MM.1S (cell line): ENCODE results near the gene RGPD6.
"Not testable (repeated sequence)": the region's sequence is repeated elsewhere in the genome, so short reads cannot be mapped to it uniquely, and the experiment has no call there.

Source experiments
- CTCF ChIP-seq: fragments of 300-600 bp; sonication (generic); IDR thresholded peaks from 2 replicates; pipeline ENCODE4 v1.5.1; 2016; ENCODE audit warnings: antibody characterized with exemption, low read length, mixed read lengths
- EZH2 ChIP-seq: fragments of 300-600 bp; sonication (generic); optimal IDR thresholded peaks from 2 replicates; pipeline ENCODE3; 2017; ENCODE audit warnings: low read depth, mild to moderate bottlenecking, antibody characterized with exemption, low read length, mixed read lengths

GRCh38 chr2:110602139-110602538 is 25.1 kb upstream of the RGPD6 start:
- TF ChIP-seq CTCF, EZH2: not testable (repeated sequence)
